HL-60 (cell line): ENCODE measurements around the gene SPON1.

Experiments used
- GABPA ChIP-seq: IDR thresholded peaks from 2 replicates; pipeline ENCODE4 v1.6.1; 2012; ENCODE audit warnings: low read depth
- POLR2AphosphoS5 ChIP-seq: IDR thresholded peaks from 2 replicates; pipeline ENCODE4 v1.6.1; 2012; ENCODE audit warnings: low read depth
- TF ChIP-seq, protein P1 (sequence below): IDR thresholded peaks from one replicate; pipeline ENCODE4 v1.5.1; 2011; ENCODE audit warnings: low read length, control low read depth, inconsistent platforms; ENCODE audit not compliant: insufficient read depth
- TF ChIP-seq, protein P2 (sequence below): IDR thresholded peaks from 2 replicates; pipeline ENCODE4 v1.6.1; 2012; ENCODE audit warnings: low read depth; ENCODE audit not compliant: insufficient replicate concordance

DNA sequence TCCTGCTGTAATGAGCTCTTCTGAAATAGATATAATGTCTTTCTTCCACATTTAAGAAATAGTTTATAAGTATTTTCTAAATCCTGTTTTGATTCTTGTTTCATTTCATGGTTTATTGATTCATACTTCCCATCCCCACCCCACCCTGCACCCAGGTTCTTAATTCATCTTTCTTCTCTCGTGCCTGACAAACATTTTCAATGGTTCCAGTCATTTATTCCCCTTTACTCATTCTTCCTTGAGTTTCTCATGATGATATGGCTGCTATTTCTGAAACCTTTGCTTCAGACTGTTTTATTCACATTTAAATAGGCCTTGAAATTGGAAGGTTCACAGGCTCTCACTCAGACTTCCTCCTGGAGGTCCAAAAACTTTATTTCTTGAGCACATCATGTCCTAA is 142.9 kb downstream of the SPON1 start:
- TF ChIP-seq, protein P1, sequence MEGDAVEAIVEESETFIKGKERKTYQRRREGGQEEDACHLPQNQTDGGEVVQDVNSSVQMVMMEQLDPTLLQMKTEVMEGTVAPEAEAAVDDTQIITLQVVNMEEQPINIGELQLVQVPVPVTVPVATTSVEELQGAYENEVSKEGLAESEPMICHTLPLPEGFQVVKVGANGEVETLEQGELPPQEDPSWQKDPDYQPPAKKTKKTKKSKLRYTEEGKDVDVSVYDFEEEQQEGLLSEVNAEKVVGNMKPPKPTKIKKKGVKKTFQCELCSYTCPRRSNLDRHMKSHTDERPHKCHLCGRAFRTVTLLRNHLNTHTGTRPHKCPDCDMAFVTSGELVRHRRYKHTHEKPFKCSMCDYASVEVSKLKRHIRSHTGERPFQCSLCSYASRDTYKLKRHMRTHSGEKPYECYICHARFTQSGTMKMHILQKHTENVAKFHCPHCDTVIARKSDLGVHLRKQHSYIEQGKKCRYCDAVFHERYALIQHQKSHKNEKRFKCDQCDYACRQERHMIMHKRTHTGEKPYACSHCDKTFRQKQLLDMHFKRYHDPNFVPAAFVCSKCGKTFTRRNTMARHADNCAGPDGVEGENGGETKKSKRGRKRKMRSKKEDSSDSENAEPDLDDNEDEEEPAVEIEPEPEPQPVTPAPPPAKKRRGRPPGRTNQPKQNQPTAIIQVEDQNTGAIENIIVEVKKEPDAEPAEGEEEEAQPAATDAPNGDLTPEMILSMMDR, result no peak
- TF ChIP-seq POLR2AphosphoS5, result no peak
- TF ChIP-seq GABPA, result no peak
- TF ChIP-seq, protein P2, sequence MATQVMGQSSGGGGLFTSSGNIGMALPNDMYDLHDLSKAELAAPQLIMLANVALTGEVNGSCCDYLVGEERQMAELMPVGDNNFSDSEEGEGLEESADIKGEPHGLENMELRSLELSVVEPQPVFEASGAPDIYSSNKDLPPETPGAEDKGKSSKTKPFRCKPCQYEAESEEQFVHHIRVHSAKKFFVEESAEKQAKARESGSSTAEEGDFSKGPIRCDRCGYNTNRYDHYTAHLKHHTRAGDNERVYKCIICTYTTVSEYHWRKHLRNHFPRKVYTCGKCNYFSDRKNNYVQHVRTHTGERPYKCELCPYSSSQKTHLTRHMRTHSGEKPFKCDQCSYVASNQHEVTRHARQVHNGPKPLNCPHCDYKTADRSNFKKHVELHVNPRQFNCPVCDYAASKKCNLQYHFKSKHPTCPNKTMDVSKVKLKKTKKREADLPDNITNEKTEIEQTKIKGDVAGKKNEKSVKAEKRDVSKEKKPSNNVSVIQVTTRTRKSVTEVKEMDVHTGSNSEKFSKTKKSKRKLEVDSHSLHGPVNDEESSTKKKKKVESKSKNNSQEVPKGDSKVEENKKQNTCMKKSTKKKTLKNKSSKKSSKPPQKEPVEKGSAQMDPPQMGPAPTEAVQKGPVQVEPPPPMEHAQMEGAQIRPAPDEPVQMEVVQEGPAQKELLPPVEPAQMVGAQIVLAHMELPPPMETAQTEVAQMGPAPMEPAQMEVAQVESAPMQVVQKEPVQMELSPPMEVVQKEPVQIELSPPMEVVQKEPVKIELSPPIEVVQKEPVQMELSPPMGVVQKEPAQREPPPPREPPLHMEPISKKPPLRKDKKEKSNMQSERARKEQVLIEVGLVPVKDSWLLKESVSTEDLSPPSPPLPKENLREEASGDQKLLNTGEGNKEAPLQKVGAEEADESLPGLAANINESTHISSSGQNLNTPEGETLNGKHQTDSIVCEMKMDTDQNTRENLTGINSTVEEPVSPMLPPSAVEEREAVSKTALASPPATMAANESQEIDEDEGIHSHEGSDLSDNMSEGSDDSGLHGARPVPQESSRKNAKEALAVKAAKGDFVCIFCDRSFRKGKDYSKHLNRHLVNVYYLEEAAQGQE, result no peak
